WTC11 (cell line): ENCODE results near the gene FIGNL2. TPM values are rescaled to one million over a fixed set of nuclear protein-coding genes. Genes with fewer than 3 reads are reported as not detected.

Experiments used
- ATAC-seq: fragments of 200-7000 bp; cut with Tn5 transposase; 2 replicates; pipeline ENCODE4 v1.10.0; 2021; ENCODE audit warnings: mild to moderate bottlenecking, moderate library complexity
- CTCF ChIA-PET: fragments of 300-600 bp; sonication (Branson Sonifier 250); formaldehyde crosslinking; loops from one replicate; lab custom pipeline; 2021; ENCODE audit warnings: antibody characterized with exemption; lab: Charles Lee
- POLR2A ChIA-PET: fragments of 350-600 bp; sonication (Branson Sonifier 250); formaldehyde crosslinking; loops from one replicate; lab custom pipeline; 2021; ENCODE audit warnings: antibody characterized with exemption; lab: Charles Lee
- DNase-seq: peaks from one replicate; pipeline ENCODE4 v3.0.0; 2021; ENCODE audit warnings: low spot score
- H3K27ac Mint-ChIP-seq: 2 replicates; pipeline ENCODE4 v1.8.0; 2021; ENCODE audit warnings: mixed read lengths
- H3K27me3 Mint-ChIP-seq: 2 replicates; pipeline ENCODE4 v1.8.0; 2021; ENCODE audit warnings: low read depth, mild to moderate bottlenecking, moderate library complexity, mixed read lengths
- H3K36me3 Mint-ChIP-seq: 2 replicates; pipeline ENCODE4 v1.8.0; 2021; ENCODE audit warnings: mixed read lengths
- H3K4me1 Mint-ChIP-seq: 2 replicates; pipeline ENCODE4 v1.8.0; 2022; ENCODE audit warnings: mixed read lengths
- H3K4me3 Mint-ChIP-seq: 2 replicates; pipeline ENCODE4 v1.8.0; 2021; ENCODE audit warnings: mild to moderate bottlenecking, moderate library complexity, mixed read lengths
- H3K9me3 Mint-ChIP-seq: 2 replicates; pipeline ENCODE4 v1.8.0; 2021; ENCODE audit warnings: mixed read lengths
- ATF1 ChIP-seq: sonication (generic); formaldehyde crosslinking; IDR thresholded peaks from 2 replicates; pipeline ENCODE4 v1.8.1; 2023; ENCODE audit warnings: mild to moderate bottlenecking, moderate library complexity, missing genetic modification reagents
- CREB1 ChIP-seq: sonication (generic); formaldehyde crosslinking; IDR thresholded peaks from 2 replicates; pipeline ENCODE4 v1.8.0; 2023; ENCODE audit warnings: mild to moderate bottlenecking, missing genetic modification reagents
- ERG ChIP-seq: fragments of 250-450 bp; sonication (Bioruptor Pico); IDR thresholded peaks from 2 replicates; pipeline ENCODE4 v1.8.0; 2021; ENCODE audit warnings: mild to moderate bottlenecking
- FOXJ3 ChIP-seq: sonication (generic); formaldehyde crosslinking; IDR thresholded peaks from 2 replicates; pipeline ENCODE4 v1.9.0; 2021; ENCODE audit warnings: missing genetic modification reagents, mild to moderate bottlenecking, borderline replicate concordance
- FOXP1 ChIP-seq: sonication (generic); formaldehyde crosslinking; IDR thresholded peaks from 2 replicates; pipeline ENCODE4 v1.8.0; 2022; ENCODE audit warnings: missing genetic modification reagents, mild to moderate bottlenecking, moderate library complexity, borderline replicate concordance
- IRF1 ChIP-seq: sonication (generic); formaldehyde crosslinking; IDR thresholded peaks from 2 replicates; pipeline ENCODE4 v1.8.0; 2023; ENCODE audit warnings: missing genetic modification reagents
- NFATC4 ChIP-seq: fragments of 250-450 bp; sonication (Bioruptor Pico); IDR thresholded peaks from 2 replicates; pipeline ENCODE4 v1.9.0; 2021; ENCODE audit warnings: mild to moderate bottlenecking
- NR1H2 ChIP-seq: sonication (generic); formaldehyde crosslinking; IDR thresholded peaks from 2 replicates; pipeline ENCODE4 v1.9.0; 2021; ENCODE audit warnings: mild to moderate bottlenecking, moderate library complexity, missing genetic modification reagents
- NR2C2 ChIP-seq: sonication (generic); formaldehyde crosslinking; IDR thresholded peaks from 2 replicates; pipeline ENCODE4 v1.8.0; 2022; ENCODE audit warnings: mild to moderate bottlenecking, missing genetic modification reagents
- OVOL2 ChIP-seq: fragments of 250-450 bp; sonication (Bioruptor Pico); IDR thresholded peaks from 2 replicates; pipeline ENCODE4 v1.9.0; 2021; ENCODE audit warnings: mild to moderate bottlenecking, borderline replicate concordance
- RELA ChIP-seq: sonication (generic); formaldehyde crosslinking; IDR thresholded peaks from 2 replicates; pipeline ENCODE4 v1.8.1; 2022; ENCODE audit warnings: missing genetic modification reagents, mild to moderate bottlenecking, borderline replicate concordance
- RORB ChIP-seq: fragments of 250-450 bp; sonication (Bioruptor Pico); IDR thresholded peaks from 2 replicates; pipeline ENCODE4 v1.9.0; 2021; ENCODE audit warnings: mild to moderate bottlenecking
- USF2 ChIP-seq: sonication (generic); formaldehyde crosslinking; IDR thresholded peaks from 2 replicates; pipeline ENCODE4 v1.8.1; 2023; ENCODE audit warnings: mild to moderate bottlenecking, missing genetic modification reagents, moderate library complexity
- ZBTB21 ChIP-seq: sonication (generic); formaldehyde crosslinking; IDR thresholded peaks from 2 replicates; pipeline ENCODE4 v1.8.1; 2023; ENCODE audit warnings: mild to moderate bottlenecking, missing genetic modification reagents, borderline replicate concordance
- ZBTB43 ChIP-seq: sonication (generic); formaldehyde crosslinking; IDR thresholded peaks from 2 replicates; pipeline ENCODE4 v1.8.1; 2023; ENCODE audit warnings: mild to moderate bottlenecking, missing genetic modification reagents
- ZNF219 ChIP-seq: sonication (generic); formaldehyde crosslinking; IDR thresholded peaks from 2 replicates; pipeline ENCODE4 v1.8.0; 2023; ENCODE audit warnings: missing genetic modification reagents, mild to moderate bottlenecking, borderline replicate concordance
- ZNF263 ChIP-seq: sonication (generic); formaldehyde crosslinking; IDR thresholded peaks from 2 replicates; pipeline ENCODE4 v1.8.1; 2022; ENCODE audit warnings: low read depth, mild to moderate bottlenecking, moderate library complexity, missing genetic modification reagents
- ZNF317 ChIP-seq: sonication (generic); formaldehyde crosslinking; IDR thresholded peaks from 2 replicates; pipeline ENCODE4 v1.8.1; 2023; ENCODE audit warnings: low read depth, mild to moderate bottlenecking, moderate library complexity, missing genetic modification reagents, borderline replicate concordance
- total RNA-seq: library from RNA; stranded (reverse); gene quantifications from 3 replicates; pipeline ENCODE4 v1.2.3, GENCODE V29; 2021
- TF ChIP-seq, protein P1 (sequence below): sonication (generic); formaldehyde crosslinking; IDR thresholded peaks from 2 replicates; pipeline ENCODE4 v1.8.0; 2022; ENCODE audit warnings: mild to moderate bottlenecking, missing genetic modification reagents
- TF ChIP-seq, protein P2 (sequence below): sonication (generic); formaldehyde crosslinking; IDR thresholded peaks from 2 replicates; pipeline ENCODE4 v1.8.0; 2022; ENCODE audit warnings: missing genetic modification reagents

Gene FIGNL2
- total RNA-seq, 1 experiment from 2014 or later = 9.9 TPM

GRCh38 chr12:51874000-51874399, 25.5 kb upstream of the FIGNL2 start (continued):
- TF ChIP-seq ZNF317 (CRISPR knock-in tag) (no peak), ZBTB43 (CRISPR knock-in tag) (no peak)

DNA sequence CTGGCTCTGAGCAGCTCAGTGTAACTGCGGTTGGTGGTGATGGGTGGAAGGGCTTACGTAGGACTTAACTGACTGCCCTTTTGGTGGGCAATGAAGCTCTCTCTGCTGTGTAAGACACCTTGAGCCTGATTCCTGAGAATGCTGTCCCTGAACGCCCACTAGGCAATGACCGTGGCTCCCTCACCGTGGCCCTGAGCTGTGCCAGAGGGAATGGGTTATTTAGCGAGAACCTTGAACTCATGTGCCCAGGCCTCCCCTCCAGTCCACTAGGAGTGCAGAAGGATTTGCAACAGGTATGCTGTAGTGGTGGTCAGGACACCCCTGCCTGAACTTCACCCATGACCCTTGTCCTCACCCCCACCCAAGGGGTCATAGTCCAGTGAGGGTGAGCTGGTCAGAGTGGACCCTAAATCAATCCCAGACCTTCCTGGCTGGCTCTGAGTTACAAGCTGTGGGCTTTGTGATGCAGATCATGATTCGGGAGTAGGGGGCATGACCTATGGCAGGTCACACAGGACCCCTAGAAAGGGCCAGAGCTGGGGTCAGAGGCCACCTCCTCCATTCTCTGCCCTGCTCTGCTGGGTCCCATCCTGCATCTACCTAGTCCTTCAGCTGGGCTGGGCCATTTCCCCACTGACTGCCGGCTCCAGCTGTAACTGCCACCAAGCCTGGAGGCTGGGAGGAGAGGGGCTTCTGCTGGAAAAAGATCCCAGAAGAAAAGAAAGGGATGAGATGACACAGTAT, 24.9 kb upstream of the FIGNL2 start:
- H3K4me1 Mint-ChIP-seq = peaks cover 49% of the 10 kb centered on the region
- ATAC-seq = no peak
- no peak for TF ChIP-seq IRF1 (CRISPR knock-in tag)
- TF ChIP-seq RELA (CRISPR knock-in tag) = no peak
- no peak for TF ChIP-seq ATF1 (CRISPR knock-in tag)
- no peak for TF ChIP-seq ZNF219 (CRISPR knock-in tag)
- no peak for TF ChIP-seq USF2
- TF ChIP-seq, protein P1, sequence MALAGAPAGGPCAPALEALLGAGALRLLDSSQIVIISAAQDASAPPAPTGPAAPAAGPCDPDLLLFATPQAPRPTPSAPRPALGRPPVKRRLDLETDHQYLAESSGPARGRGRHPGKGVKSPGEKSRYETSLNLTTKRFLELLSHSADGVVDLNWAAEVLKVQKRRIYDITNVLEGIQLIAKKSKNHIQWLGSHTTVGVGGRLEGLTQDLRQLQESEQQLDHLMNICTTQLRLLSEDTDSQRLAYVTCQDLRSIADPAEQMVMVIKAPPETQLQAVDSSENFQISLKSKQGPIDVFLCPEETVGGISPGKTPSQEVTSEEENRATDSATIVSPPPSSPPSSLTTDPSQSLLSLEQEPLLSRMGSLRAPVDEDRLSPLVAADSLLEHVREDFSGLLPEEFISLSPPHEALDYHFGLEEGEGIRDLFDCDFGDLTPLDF (CRISPR knock-in tag) = no peak
- no peak for TF ChIP-seq NFATC4 (CRISPR knock-in tag)
- no peak for TF ChIP-seq FOXP1 (CRISPR knock-in tag)
- TF ChIP-seq FOXJ3 = no peak
- no peak for TF ChIP-seq NR1H2
- TF ChIP-seq ZBTB21 = no peak
- TF ChIP-seq ZNF263 (CRISPR knock-in tag) = no peak
- TF ChIP-seq RORB (CRISPR knock-in tag) = no peak
- TF ChIP-seq, protein P2, sequence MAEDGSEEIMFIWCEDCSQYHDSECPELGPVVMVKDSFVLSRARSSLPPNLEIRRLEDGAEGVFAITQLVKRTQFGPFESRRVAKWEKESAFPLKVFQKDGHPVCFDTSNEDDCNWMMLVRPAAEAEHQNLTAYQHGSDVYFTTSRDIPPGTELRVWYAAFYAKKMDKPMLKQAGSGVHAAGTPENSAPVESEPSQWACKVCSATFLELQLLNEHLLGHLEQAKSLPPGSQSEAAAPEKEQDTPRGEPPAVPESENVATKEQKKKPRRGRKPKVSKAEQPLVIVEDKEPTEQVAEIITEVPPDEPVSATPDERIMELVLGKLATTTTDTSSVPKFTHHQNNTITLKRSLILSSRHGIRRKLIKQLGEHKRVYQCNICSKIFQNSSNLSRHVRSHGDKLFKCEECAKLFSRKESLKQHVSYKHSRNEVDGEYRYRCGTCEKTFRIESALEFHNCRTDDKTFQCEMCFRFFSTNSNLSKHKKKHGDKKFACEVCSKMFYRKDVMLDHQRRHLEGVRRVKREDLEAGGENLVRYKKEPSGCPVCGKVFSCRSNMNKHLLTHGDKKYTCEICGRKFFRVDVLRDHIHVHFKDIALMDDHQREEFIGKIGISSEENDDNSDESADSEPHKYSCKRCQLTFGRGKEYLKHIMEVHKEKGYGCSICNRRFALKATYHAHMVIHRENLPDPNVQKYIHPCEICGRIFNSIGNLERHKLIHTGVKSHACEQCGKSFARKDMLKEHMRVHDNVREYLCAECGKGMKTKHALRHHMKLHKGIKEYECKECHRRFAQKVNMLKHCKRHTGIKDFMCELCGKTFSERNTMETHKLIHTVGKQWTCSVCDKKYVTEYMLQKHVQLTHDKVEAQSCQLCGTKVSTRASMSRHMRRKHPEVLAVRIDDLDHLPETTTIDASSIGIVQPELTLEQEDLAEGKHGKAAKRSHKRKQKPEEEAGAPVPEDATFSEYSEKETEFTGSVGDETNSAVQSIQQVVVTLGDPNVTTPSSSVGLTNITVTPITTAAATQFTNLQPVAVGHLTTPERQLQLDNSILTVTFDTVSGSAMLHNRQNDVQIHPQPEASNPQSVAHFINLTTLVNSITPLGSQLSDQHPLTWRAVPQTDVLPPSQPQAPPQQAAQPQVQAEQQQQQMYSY (CRISPR knock-in tag) = no peak
- no peak for TF ChIP-seq CREB1 (CRISPR knock-in tag)
- no peak for TF ChIP-seq NR2C2
- no peak for TF ChIP-seq ERG (CRISPR knock-in tag)
- no peak for TF ChIP-seq ZNF317 (CRISPR knock-in tag)
- no peak for TF ChIP-seq OVOL2 (CRISPR knock-in tag)
- H3K9me3 Mint-ChIP-seq = no peaks in the 10 kb centered on the region
- H3K27me3 Mint-ChIP-seq = peaks cover 27% of the 10 kb centered on the region
- POLR2A ChIA-PET = interaction anchor here (1.4 kb wide), 1 partner anchor 53 kb away, joined by 3 read pairs; no protein-coding TSS in a partner anchor
- DNase-seq = no peak
- H3K27ac Mint-ChIP-seq = no peak overlapping the region
- H3K36me3 Mint-ChIP-seq = no peaks in the 10 kb centered on the region
- no peak overlapping the region for H3K4me3 Mint-ChIP-seq
- CTCF ChIA-PET = interaction anchor here (0.7 to 7.2 kb wide), 15 partner anchors 9 to 341 kb away, joined by 3 to 164 read pairs (median 5); partner anchors contain the start of gene ANKRD33
